GM23338 (cell line): ENCODE measurements around the gene STIM2. TPM values are rescaled to one million over a fixed set of nuclear protein-coding genes. Genes with fewer than 3 reads are reported as not detected.

Source experiments
- ATAC-seq: fragments of 200-7000 bp; cut with Tn5 transposase; 3 replicates; pipeline ENCODE4 v1.9.1; 2020
- DNase-seq: peaks from one replicate; pipeline ENCODE4 v3.0.0-alpha.2; 2015; ENCODE audit warnings: low spot score
- H2AFZ ChIP-seq: fragments of 200-600 bp; sonication (generic); 2 replicates; pipeline ENCODE4 v1.8.0; 2016; ENCODE audit warnings: antibody characterized with exemption, mild to moderate bottlenecking, moderate library complexity
- H3F3A ChIP-seq: fragments of 200-600 bp; sonication (generic); replicated peaks from 2 replicates; pipeline ENCODE4 v1.8.0; 2017; ENCODE audit warnings: antibody characterized with exemption, mixed run types, low read depth
- H3K27ac ChIP-seq: fragments of 200-600 bp; sonication (generic); 2 replicates; pipeline ENCODE4 v1.6.1; 2016; ENCODE audit warnings: low read depth
- H3K27me3 ChIP-seq: fragments of 200-600 bp; sonication (generic); 2 replicates; pipeline ENCODE4 v1.8.0; 2016; ENCODE audit warnings: mild to moderate bottlenecking, mixed run types, moderate library complexity; ENCODE audit not compliant: insufficient read depth
- H3K36me3 ChIP-seq: fragments of 200-600 bp; sonication (generic); 2 replicates; pipeline ENCODE4 v1.8.0; 2016; ENCODE audit warnings: mild to moderate bottlenecking; ENCODE audit not compliant: insufficient read depth
- H3K4me1 ChIP-seq: fragments of 200-600 bp; sonication (generic); 2 replicates; pipeline ENCODE4 v1.8.0; 2016; ENCODE audit warnings: mild to moderate bottlenecking, moderate library complexity; ENCODE audit not compliant: insufficient read depth
- H3K4me2 ChIP-seq: fragments of 200-600 bp; sonication (generic); 2 replicates; pipeline ENCODE4 v1.7.1; 2017; ENCODE audit warnings: mixed run types
- H3K4me3 ChIP-seq: fragments of 200-600 bp; sonication (generic); 2 replicates; pipeline ENCODE4 v1.6.1; 2016; ENCODE audit warnings: mixed run types
- H3K79me2 ChIP-seq: fragments of 200-600 bp; sonication (generic); replicated peaks from 2 replicates; pipeline ENCODE4 v1.8.0; 2017; ENCODE audit warnings: mild to moderate bottlenecking; ENCODE audit not compliant: insufficient read depth
- H3K9me2 ChIP-seq: fragments of 200-600 bp; sonication (generic); 2 replicates; pipeline ENCODE4 v1.8.0; 2017; ENCODE audit not compliant: insufficient read depth
- H4K20me1 ChIP-seq: fragments of 200-600 bp; sonication (generic); replicated peaks from 2 replicates; pipeline ENCODE4 v1.8.0; 2017; ENCODE audit warnings: mild to moderate bottlenecking; ENCODE audit not compliant: insufficient read depth
- H3K27ac Mint-ChIP-seq: 2 replicates; pipeline ENCODE4 v1.8.0; 2020; ENCODE audit warnings: inconsistent platforms, mild to moderate bottlenecking, moderate library complexity, mixed read lengths
- H3K27me3 Mint-ChIP-seq: 3 replicates; pipeline ENCODE4 v1.8.0; 2022; ENCODE audit warnings: low read depth, mild to moderate bottlenecking, moderate library complexity, mixed read lengths, inconsistent platforms; ENCODE audit not compliant: insufficient read depth, poor library complexity
- H3K36me3 Mint-ChIP-seq: 3 replicates; pipeline ENCODE4 v1.8.0; 2021; ENCODE audit warnings: low read depth, mild to moderate bottlenecking, inconsistent platforms, moderate library complexity, mixed read lengths
- H3K4me1 Mint-ChIP-seq: 3 replicates; pipeline ENCODE4 v1.8.0; 2020; ENCODE audit warnings: mild to moderate bottlenecking, inconsistent platforms, mixed read lengths
- H3K4me3 Mint-ChIP-seq: 3 replicates; pipeline ENCODE4 v1.8.0; 2021; ENCODE audit warnings: moderate library complexity, mild to moderate bottlenecking, inconsistent platforms, mixed read lengths
- H3K9me3 Mint-ChIP-seq: 3 replicates; pipeline ENCODE4 v1.8.0; 2020; ENCODE audit warnings: moderate library complexity, mild to moderate bottlenecking, inconsistent platforms, mixed read lengths
- CREB1 ChIP-seq: fragments of 250-450 bp; sonication (Bioruptor Pico); IDR thresholded peaks from 2 replicates; pipeline ENCODE4 v1.5.0; 2020; ENCODE audit warnings: low read depth, mild to moderate bottlenecking, moderate library complexity
- EZH2 ChIP-seq: fragments of 200-600 bp; sonication (generic); IDR thresholded peaks from one replicate; pipeline ENCODE4 v1.8.0; 2017; ENCODE audit warnings: antibody characterized with exemption, mild to moderate bottlenecking, low read depth; ENCODE audit not compliant: unreplicated experiment
- EZH2phosphoT487 ChIP-seq: fragments of 200-600 bp; sonication (generic); IDR thresholded peaks from one replicate; pipeline ENCODE4 v1.8.1; 2018; ENCODE audit warnings: antibody characterized with exemption; ENCODE audit not compliant: unreplicated experiment
- JUNB ChIP-seq: IDR thresholded peaks from one replicate; pipeline ENCODE4 v1.6.1; 2016; ENCODE audit warnings: antibody characterized with exemption; ENCODE audit not compliant: unreplicated experiment
- NANOG ChIP-seq: IDR thresholded peaks from 2 replicates; pipeline ENCODE4 v1.6.1; 2016; ENCODE audit warnings: antibody characterized with exemption, borderline replicate concordance
- POLR2AphosphoS5 ChIP-seq: IDR thresholded peaks from 2 replicates; pipeline ENCODE4 v1.6.1; 2016; ENCODE audit warnings: antibody characterized with exemption, low read depth
- STAT1 ChIP-seq: IDR thresholded peaks from one replicate; pipeline ENCODE4 v1.6.1; 2016; ENCODE audit warnings: antibody characterized with exemption; ENCODE audit not compliant: unreplicated experiment
- ZNF114 ChIP-seq: fragments of 250-450 bp; sonication (Bioruptor Pico); IDR thresholded peaks from 2 replicates; pipeline ENCODE4 v1.5.0; 2020; ENCODE audit warnings: mild to moderate bottlenecking, moderate library complexity
- ZNF331 ChIP-seq: fragments of 250-450 bp; sonication (Bioruptor Pico); IDR thresholded peaks from 2 replicates; pipeline ENCODE4 v1.5.0; 2020; ENCODE audit warnings: low read depth, mild to moderate bottlenecking, moderate library complexity
- polyA plus RNA-seq: library from polyadenylated mRNA; unstranded; fragments of >200 nt; fragmentation: Nextera tagmentation; extraction: Ambion mirVana; gene quantifications from 2 replicates; pipeline ENCODE4 v1.2.1, GENCODE V29; 2016
- total RNA-seq: library from RNA; depleted of rRNA; stranded (reverse); fragments of >200 nt; shearing (Covaris generic); gene quantifications from 2 replicates; pipeline ENCODE4 v1.2.3, GENCODE V29; 2014
- TF ChIP-seq, protein P1 (sequence below), 2 experiments: fragments of 200-600 bp in 1 of 2; sonication (generic) in 1 of 2; conservative IDR thresholded peaks; 2 replicates each; pipeline versions ENCODE4 v1.5.1 to v1.6.1; 2016 to 2017; ENCODE audit warnings: antibody characterized with exemption in 2 of 2, low read depth in 2 of 2, mild to moderate bottlenecking in 2 of 2, moderate library complexity in 1 of 2
- TF ChIP-seq, protein P2 (sequence below): IDR thresholded peaks from 2 replicates; pipeline ENCODE4 v1.6.1; 2016; ENCODE audit warnings: antibody characterized with exemption
- TF ChIP-seq, protein P3 (sequence below): fragments of 250-450 bp; sonication (Bioruptor Pico); IDR thresholded peaks from 2 replicates; pipeline ENCODE4 v1.5.0; 2020; ENCODE audit warnings: mild to moderate bottlenecking, moderate library complexity
- TF ChIP-seq, protein P4 (sequence below): IDR thresholded peaks from one replicate; pipeline ENCODE4 v1.6.1; 2018; ENCODE audit warnings: antibody characterized with exemption; ENCODE audit not compliant: unreplicated experiment

The STIM2 gene
- total and polyA plus RNA-seq, 2 experiments from 2014 or later = 13.1 to 17.8 TPM

DNA sequence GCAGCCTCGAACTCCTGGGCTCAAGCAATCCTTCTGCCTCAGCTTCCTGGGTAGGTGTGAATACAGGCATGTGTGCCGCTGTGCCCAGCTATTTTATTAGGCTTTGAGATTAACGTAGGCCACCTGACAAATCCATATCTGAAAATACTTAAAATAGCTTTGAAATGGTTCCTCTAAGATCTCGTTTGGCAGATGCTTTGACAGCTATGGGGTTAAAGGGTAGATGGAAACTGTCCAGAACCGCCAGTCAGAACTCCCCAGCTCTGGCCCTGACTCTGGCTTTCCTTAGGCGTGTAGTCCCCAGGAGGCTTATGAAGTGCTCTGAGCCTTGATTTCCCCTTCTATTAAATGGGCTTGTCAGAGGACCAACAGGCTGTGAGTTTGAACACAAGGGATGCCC, 32.8 kb upstream of the STIM2 start:
- Mint-ChIP-seq H3K4me3 (no peak overlapping the region), H3K27ac (no peak overlapping the region), H3K4me1 (peaks cover 20% of the 10 kb centered on the region), H3K27me3 (peaks cover 2% of the 10 kb centered on the region), H3K9me3 (peaks cover 11% of the 10 kb centered on the region), H3K36me3 (peaks cover 7% of the 10 kb centered on the region)
- Histone ChIP-seq H3K27ac (no peak overlapping the region), H3K4me2 (no peak overlapping the region), H2AFZ (no peak overlapping the region), H3K4me3 (no peak overlapping the region), H3K27me3 (no peaks in the 10 kb centered on the region), H3F3A (no peaks in the 10 kb centered on the region), H3K79me2 (no peaks in the 10 kb centered on the region), H3K9me2 (peaks cover 4% of the 10 kb centered on the region; the same call in 1 of the 2 replicates), H3K4me1 (peaks cover 21% of the 10 kb centered on the region; the same call in 1 of the 2 replicates), H4K20me1 (no peaks in the 10 kb centered on the region), H3K36me3 (no peaks in the 10 kb centered on the region)
- TF ChIP-seq NANOG = no peak
- TF ChIP-seq JUNB = no peak
- TF ChIP-seq POLR2AphosphoS5 = no peak
- no peak for TF ChIP-seq EZH2phosphoT487
- TF ChIP-seq ZNF331 (CRISPR knock-in tag) = no peak
- TF ChIP-seq, protein P1, sequence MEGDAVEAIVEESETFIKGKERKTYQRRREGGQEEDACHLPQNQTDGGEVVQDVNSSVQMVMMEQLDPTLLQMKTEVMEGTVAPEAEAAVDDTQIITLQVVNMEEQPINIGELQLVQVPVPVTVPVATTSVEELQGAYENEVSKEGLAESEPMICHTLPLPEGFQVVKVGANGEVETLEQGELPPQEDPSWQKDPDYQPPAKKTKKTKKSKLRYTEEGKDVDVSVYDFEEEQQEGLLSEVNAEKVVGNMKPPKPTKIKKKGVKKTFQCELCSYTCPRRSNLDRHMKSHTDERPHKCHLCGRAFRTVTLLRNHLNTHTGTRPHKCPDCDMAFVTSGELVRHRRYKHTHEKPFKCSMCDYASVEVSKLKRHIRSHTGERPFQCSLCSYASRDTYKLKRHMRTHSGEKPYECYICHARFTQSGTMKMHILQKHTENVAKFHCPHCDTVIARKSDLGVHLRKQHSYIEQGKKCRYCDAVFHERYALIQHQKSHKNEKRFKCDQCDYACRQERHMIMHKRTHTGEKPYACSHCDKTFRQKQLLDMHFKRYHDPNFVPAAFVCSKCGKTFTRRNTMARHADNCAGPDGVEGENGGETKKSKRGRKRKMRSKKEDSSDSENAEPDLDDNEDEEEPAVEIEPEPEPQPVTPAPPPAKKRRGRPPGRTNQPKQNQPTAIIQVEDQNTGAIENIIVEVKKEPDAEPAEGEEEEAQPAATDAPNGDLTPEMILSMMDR (conservative IDR thresholded peaks at IDR 0.05; ENCODE audit: low read depth in 2 of 2) = no peak
- no peak for TF ChIP-seq STAT1
- TF ChIP-seq, protein P2, sequence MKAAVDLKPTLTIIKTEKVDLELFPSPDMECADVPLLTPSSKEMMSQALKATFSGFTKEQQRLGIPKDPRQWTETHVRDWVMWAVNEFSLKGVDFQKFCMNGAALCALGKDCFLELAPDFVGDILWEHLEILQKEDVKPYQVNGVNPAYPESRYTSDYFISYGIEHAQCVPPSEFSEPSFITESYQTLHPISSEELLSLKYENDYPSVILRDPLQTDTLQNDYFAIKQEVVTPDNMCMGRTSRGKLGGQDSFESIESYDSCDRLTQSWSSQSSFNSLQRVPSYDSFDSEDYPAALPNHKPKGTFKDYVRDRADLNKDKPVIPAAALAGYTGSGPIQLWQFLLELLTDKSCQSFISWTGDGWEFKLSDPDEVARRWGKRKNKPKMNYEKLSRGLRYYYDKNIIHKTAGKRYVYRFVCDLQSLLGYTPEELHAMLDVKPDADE = no peak
- TF ChIP-seq, protein P3, sequence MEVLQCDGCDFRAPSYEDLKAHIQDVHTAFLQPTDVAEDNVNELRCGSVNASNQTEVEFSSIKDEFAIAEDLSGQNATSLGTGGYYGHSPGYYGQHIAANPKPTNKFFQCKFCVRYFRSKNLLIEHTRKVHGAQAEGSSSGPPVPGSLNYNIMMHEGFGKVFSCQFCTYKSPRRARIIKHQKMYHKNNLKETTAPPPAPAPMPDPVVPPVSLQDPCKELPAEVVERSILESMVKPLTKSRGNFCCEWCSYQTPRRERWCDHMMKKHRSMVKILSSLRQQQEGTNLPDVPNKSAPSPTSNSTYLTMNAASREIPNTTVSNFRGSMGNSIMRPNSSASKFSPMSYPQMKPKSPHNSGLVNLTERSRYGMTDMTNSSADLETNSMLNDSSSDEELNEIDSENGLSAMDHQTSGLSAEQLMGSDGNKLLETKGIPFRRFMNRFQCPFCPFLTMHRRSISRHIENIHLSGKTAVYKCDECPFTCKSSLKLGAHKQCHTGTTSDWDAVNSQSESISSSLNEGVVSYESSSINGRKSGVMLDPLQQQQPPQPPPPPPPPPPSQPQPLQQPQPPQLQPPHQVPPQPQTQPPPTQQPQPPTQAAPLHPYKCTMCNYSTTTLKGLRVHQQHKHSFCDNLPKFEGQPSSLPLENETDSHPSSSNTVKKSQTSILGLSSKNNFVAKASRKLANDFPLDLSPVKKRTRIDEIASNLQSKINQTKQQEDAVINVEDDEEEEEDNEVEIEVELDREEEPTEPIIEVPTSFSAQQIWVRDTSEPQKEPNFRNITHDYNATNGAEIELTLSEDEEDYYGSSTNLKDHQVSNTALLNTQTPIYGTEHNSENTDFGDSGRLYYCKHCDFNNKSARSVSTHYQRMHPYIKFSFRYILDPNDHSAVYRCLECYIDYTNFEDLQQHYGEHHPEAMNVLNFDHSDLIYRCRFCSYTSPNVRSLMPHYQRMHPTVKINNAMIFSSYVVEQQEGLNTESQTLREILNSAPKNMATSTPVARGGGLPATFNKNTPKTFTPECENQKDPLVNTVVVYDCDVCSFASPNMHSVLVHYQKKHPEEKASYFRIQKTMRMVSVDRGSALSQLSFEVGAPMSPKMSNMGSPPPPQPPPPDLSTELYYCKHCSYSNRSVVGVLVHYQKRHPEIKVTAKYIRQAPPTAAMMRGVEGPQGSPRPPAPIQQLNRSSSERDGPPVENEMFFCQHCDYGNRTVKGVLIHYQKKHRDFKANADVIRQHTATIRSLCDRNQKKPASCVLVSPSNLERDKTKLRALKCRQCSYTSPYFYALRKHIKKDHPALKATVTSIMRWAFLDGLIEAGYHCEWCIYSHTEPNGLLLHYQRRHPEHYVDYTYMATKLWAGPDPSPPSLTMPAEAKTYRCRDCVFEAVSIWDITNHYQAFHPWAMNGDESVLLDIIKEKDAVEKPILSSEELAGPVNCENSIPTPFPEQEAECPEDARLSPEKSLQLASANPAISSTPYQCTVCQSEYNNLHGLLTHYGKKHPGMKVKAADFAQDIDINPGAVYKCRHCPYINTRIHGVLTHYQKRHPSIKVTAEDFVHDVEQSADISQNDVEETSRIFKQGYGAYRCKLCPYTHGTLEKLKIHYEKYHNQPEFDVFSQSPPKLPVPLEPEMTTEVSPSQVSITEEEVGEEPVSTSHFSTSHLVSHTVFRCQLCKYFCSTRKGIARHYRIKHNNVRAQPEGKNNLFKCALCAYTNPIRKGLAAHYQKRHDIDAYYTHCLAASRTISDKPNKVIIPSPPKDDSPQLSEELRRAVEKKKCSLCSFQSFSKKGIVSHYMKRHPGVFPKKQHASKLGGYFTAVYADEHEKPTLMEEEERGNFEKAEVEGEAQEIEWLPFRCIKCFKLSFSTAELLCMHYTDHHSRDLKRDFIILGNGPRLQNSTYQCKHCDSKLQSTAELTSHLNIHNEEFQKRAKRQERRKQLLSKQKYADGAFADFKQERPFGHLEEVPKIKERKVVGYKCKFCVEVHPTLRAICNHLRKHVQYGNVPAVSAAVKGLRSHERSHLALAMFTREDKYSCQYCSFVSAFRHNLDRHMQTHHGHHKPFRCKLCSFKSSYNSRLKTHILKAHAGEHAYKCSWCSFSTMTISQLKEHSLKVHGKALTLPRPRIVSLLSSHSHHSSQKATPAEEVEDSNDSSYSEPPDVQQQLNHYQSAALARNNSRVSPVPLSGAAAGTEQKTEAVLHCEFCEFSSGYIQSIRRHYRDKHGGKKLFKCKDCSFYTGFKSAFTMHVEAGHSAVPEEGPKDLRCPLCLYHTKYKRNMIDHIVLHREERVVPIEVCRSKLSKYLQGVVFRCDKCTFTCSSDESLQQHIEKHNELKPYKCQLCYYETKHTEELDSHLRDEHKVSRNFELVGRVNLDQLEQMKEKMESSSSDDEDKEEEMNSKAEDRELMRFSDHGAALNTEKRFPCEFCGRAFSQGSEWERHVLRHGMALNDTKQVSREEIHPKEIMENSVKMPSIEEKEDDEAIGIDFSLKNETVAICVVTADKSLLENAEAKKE (CRISPR knock-in tag) = no peak
- no peak for TF ChIP-seq EZH2
- TF ChIP-seq CREB1 (CRISPR knock-in tag) = no peak
- no peak for TF ChIP-seq ZNF114
- TF ChIP-seq, protein P4, sequence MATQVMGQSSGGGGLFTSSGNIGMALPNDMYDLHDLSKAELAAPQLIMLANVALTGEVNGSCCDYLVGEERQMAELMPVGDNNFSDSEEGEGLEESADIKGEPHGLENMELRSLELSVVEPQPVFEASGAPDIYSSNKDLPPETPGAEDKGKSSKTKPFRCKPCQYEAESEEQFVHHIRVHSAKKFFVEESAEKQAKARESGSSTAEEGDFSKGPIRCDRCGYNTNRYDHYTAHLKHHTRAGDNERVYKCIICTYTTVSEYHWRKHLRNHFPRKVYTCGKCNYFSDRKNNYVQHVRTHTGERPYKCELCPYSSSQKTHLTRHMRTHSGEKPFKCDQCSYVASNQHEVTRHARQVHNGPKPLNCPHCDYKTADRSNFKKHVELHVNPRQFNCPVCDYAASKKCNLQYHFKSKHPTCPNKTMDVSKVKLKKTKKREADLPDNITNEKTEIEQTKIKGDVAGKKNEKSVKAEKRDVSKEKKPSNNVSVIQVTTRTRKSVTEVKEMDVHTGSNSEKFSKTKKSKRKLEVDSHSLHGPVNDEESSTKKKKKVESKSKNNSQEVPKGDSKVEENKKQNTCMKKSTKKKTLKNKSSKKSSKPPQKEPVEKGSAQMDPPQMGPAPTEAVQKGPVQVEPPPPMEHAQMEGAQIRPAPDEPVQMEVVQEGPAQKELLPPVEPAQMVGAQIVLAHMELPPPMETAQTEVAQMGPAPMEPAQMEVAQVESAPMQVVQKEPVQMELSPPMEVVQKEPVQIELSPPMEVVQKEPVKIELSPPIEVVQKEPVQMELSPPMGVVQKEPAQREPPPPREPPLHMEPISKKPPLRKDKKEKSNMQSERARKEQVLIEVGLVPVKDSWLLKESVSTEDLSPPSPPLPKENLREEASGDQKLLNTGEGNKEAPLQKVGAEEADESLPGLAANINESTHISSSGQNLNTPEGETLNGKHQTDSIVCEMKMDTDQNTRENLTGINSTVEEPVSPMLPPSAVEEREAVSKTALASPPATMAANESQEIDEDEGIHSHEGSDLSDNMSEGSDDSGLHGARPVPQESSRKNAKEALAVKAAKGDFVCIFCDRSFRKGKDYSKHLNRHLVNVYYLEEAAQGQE = no peak
- DNase-seq = no peak
- ATAC-seq = no peak
